Smooth muscle cell (in vitro differentiated cells): ENCODE measurements around the gene BCL11B. TPM values are rescaled to one million over a fixed set of nuclear protein-coding genes. Genes with fewer than 3 reads are reported as not detected.

Experiments
- DNase-seq: peaks from one replicate; lab custom pipeline; 2025; ENCODE audit not compliant: unreplicated experiment; lab: John Stamatoyannopoulos, UW
- H2AFZ ChIP-seq: fragments of 200-600 bp; sonication (generic); 2 replicates; pipeline ENCODE4 v1.6.0; 2016; ENCODE audit warnings: antibody characterized with exemption, low read depth, mild to moderate bottlenecking
- H3F3A ChIP-seq: fragments of 200-600 bp; sonication (generic); 2 replicates; pipeline ENCODE4 v1.6.0; 2017; ENCODE audit warnings: antibody characterized with exemption, low read depth
- H3K27ac ChIP-seq: fragments of 200-600 bp; sonication (generic); 2 replicates; pipeline ENCODE4 v1.5.1; 2016; ENCODE audit warnings: low read depth, mild to moderate bottlenecking
- H3K27me3 ChIP-seq: fragments of 200-600 bp; sonication (generic); 2 replicates; pipeline ENCODE4 v1.6.1; 2016; ENCODE audit warnings: low read depth, mild to moderate bottlenecking
- H3K36me3 ChIP-seq: fragments of 200-600 bp; sonication (generic); 2 replicates; pipeline ENCODE4 v1.5.1; 2016; ENCODE audit warnings: low read depth
- H3K4me1 ChIP-seq: fragments of 200-600 bp; sonication (generic); 2 replicates; pipeline ENCODE4 v1.5.1; 2016; ENCODE audit warnings: low read depth
- H3K4me2 ChIP-seq: fragments of 200-600 bp; sonication (generic); 2 replicates; pipeline ENCODE4 v1.6.0; 2016; ENCODE audit warnings: mild to moderate bottlenecking
- H3K4me3 ChIP-seq: fragments of 200-600 bp; sonication (generic); 2 replicates; pipeline ENCODE4 v1.5.1; 2016; ENCODE audit warnings: mild to moderate bottlenecking
- H3K79me2 ChIP-seq: fragments of 200-600 bp; sonication (generic); 2 replicates; pipeline ENCODE4 v1.6.0; 2016; ENCODE audit warnings: low read depth, mild to moderate bottlenecking
- H3K9ac ChIP-seq: fragments of 200-600 bp; sonication (generic); 2 replicates; pipeline ENCODE4 v1.6.0; 2016; ENCODE audit warnings: low read depth
- H3K9me3 ChIP-seq: fragments of 200-600 bp; sonication (generic); replicated peaks from 2 replicates; pipeline ENCODE4 v1.5.1; 2016; ENCODE audit warnings: low read depth
- H4K20me1 ChIP-seq: fragments of 200-600 bp; sonication (generic); 2 replicates; pipeline ENCODE4 v1.6.0; 2016; ENCODE audit warnings: low read depth
- CTCF ChIP-seq: fragments of 200-600 bp; sonication (generic); IDR thresholded peaks from 2 replicates; pipeline ENCODE4 v1.5.1; 2017; ENCODE audit warnings: borderline replicate concordance, mild to moderate bottlenecking, antibody characterized with exemption; ENCODE audit not compliant: insufficient read depth, poor library complexity, severe bottlenecking
- WGBS: methylation state at CpG from one replicate; pipeline ENCODE4 v1.1.7; 2016; ENCODE audit warnings: low lambda C conversion rate; 5-methylcytosine and 5-hydroxymethylcytosine counted together
- polyA plus RNA-seq: library from polyadenylated mRNA; unstranded; fragments of >200 nt; fragmentation: Nextera tagmentation; extraction: Ambion mirVana; gene quantifications from 2 replicates; pipeline ENCODE4 v1.2.1, GENCODE V29; 2016
- total RNA-seq: library from RNA; depleted of rRNA; stranded (reverse); fragments of >200 nt; gene quantifications from 2 replicates; pipeline ENCODE4 v1.2.3, GENCODE V29; 2014

BCL11B gene
- total and polyA plus RNA-seq, 2 experiments from 2014 or later, result 0.56 to 3.0 TPM

GRCh38 chr14:99265571-99265970 lies 6.4 kb downstream of the BCL11B start:
- Histone ChIP-seq H3K9ac (no peak overlapping the region), H3K36me3 (no peaks in the 10 kb centered on the region), H3F3A (peaks cover 7% of the 10 kb centered on the region), H3K79me2 (peaks cover 25% of the 10 kb centered on the region), H3K27me3 (no peaks in the 10 kb centered on the region), H3K4me3 (no peak overlapping the region), H4K20me1 (peaks cover 11% of the 10 kb centered on the region), H3K27ac (no peak overlapping the region), H2AFZ (no peak overlapping the region), H3K4me2 (no peak overlapping the region), H3K4me1 (peaks cover 22% of the 10 kb centered on the region), H3K9me3 (no peaks in the 10 kb centered on the region)
- TF ChIP-seq CTCF, result no peak
- 85% methylated on average over 10 of the region's 10 CpGs for WGBS
- no peak for DNase-seq

GRCh38 chr14:99264691-99265450 lies 7.1 kb downstream of the BCL11B start:
- Histone ChIP-seq H3K4me3 (no peak overlapping the region), H3K9me3 (no peaks in the 10 kb centered on the region), H3K79me2 (peaks cover 31% of the 10 kb centered on the region), H3K4me2 (no peak overlapping the region), H2AFZ (no peak overlapping the region), H3K4me1 (peaks cover 18% of the 10 kb centered on the region), H3K27ac (no peak overlapping the region), H4K20me1 (peaks cover 7% of the 10 kb centered on the region), H3F3A (peaks cover 7% of the 10 kb centered on the region), H3K36me3 (no peaks in the 10 kb centered on the region), H3K9ac (no peak overlapping the region), H3K27me3 (no peaks in the 10 kb centered on the region)
- no peak for TF ChIP-seq CTCF
- 88% methylated on average over 17 of the region's 17 CpGs for WGBS
- DNase-seq, result no peak

- Histone ChIP-seq H2AFZ (no peak overlapping the region), H3K79me2 (peaks cover 38% of the 10 kb centered on the region), H3F3A (no peaks in the 10 kb centered on the region), H3K9me3 (no peaks in the 10 kb centered on the region), H3K9ac (no peak overlapping the region), H3K36me3 (no peaks in the 10 kb centered on the region), H3K27ac (no peak overlapping the region), H3K4me2 (no peak overlapping the region), H3K27me3 (no peaks in the 10 kb centered on the region), H3K4me1 (peaks cover 11% of the 10 kb centered on the region), H4K20me1 (peaks cover 1% of the 10 kb centered on the region), H3K4me3 (no peak overlapping the region)
- no peak for TF ChIP-seq CTCF
- 91% methylated on average over 8 of the region's 8 CpGs for WGBS
- DNase-seq, result no peak
These were observed 8.2 kb downstream of the BCL11B start for GRCh38 chr14:99263564-99264330.
